ENCODE data around the gene AATK.

AATK gene

GRCh38 chr17:81166033-81166492 is at the start of gene AATK:
TSS of gene AATK (minus strand) at chr17:81166221. CDS start at chr17:81165992, 229 bp downstream.
- DNase-seq (ENCODE audit: low spot score), result no peak

GRCh38 chr17:81213978-81214377 is 48.0 kb upstream of the AATK start:
- no peak for DNase-seq (ENCODE audit: low spot score)

- no peak for DNase-seq (ENCODE audit: low spot score)
Observed at GRCh38 chr17:81212365-81212764, 46.3 kb upstream of the AATK start.

GRCh38 chr17:81210868-81211267 is 44.8 kb upstream of the AATK start:
- no peak for DNase-seq (ENCODE audit: low spot score)

GRCh38 chr17:81210466-81210865 is 44.4 kb upstream of the AATK start:
- no peak for DNase-seq (ENCODE audit: low spot score)

GRCh38 chr17:81209141-81209540 is 43.1 kb upstream of the AATK start:
- DNase-seq (ENCODE audit: low spot score), result no peak

GRCh38 chr17:81208651-81209050 is 42.6 kb upstream of the AATK start:
- no peak for DNase-seq (ENCODE audit: low spot score)

GRCh38 chr17:81207610-81208581 is 41.9 kb upstream of the AATK start:
- no peak for DNase-seq (ENCODE audit: low spot score)

- DNase-seq (ENCODE audit: low spot score), result no peak
Observed at GRCh38 chr17:81206657-81207056, 40.6 kb upstream of the AATK start.

GRCh38 chr17:81206166-81206565 is 40.1 kb upstream of the AATK start:
- no peak for DNase-seq (ENCODE audit: low spot score)

- no peak for DNase-seq (ENCODE audit: low spot score)
Observed at GRCh38 chr17:81204578-81204977, 38.6 kb upstream of the AATK start.

- DNase-seq (ENCODE audit: low spot score), result no peak
Observed at GRCh38 chr17:81203136-81203535, 37.1 kb upstream of the AATK start.

- no peak for DNase-seq (ENCODE audit: low spot score)
Observed at GRCh38 chr17:81202318-81202717, 36.3 kb upstream of the AATK start.

GRCh38 chr17:81200695-81201580 is 34.9 kb upstream of the AATK start:
- peak; percentile 66 for DNase-seq (ENCODE audit: low spot score)

GRCh38 chr17:81200201-81200600 is 34.2 kb upstream of the AATK start:
- DNase-seq (ENCODE audit: low spot score), result no peak

GRCh38 chr17:81199482-81199830 is 33.4 kb upstream of the AATK start:
- no peak for DNase-seq (ENCODE audit: low spot score)

GRCh38 chr17:81198826-81199481 is 32.9 kb upstream of the AATK start:
- DNase-seq (ENCODE audit: low spot score), result no peak

GRCh38 chr17:81197831-81198490 is 31.9 kb upstream of the AATK start:
- no peak for DNase-seq (ENCODE audit: low spot score)

GRCh38 chr17:81197409-81197795 is 31.4 kb upstream of the AATK start:
- DNase-seq (ENCODE audit: low spot score), result no peak

- no peak for DNase-seq (ENCODE audit: low spot score)
Observed at GRCh38 chr17:81196505-81197408, 30.7 kb upstream of the AATK start.

All from COLO829 (cell line).